Measurements from ENCODE around the gene GSTA1.
"Not testable (repeated sequence)": the region's sequence is repeated elsewhere in the genome, so short reads cannot be mapped to it uniquely, and the experiment has no call there.

DNA sequence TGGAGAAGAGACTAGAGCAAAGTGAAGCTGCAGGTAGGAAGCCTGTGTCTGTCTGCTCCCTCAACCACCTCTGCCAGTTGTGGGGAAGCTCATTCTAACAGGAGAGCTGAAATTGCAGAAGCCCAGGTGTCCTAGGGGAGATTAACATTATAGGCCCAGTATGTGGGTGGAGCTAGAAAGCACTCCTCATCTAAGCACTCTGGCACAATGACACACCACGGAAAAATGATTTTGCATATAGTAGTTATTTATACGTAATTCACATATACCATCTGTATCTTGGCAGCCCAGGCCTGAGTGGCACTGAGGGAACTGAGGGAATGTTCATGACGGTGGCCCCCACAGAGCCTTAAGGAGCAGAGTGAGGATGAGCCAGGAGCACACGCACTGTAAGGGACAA lies 27.3 kb upstream of the GSTA1 start:
- TF ChIP-seq, protein P1, sequence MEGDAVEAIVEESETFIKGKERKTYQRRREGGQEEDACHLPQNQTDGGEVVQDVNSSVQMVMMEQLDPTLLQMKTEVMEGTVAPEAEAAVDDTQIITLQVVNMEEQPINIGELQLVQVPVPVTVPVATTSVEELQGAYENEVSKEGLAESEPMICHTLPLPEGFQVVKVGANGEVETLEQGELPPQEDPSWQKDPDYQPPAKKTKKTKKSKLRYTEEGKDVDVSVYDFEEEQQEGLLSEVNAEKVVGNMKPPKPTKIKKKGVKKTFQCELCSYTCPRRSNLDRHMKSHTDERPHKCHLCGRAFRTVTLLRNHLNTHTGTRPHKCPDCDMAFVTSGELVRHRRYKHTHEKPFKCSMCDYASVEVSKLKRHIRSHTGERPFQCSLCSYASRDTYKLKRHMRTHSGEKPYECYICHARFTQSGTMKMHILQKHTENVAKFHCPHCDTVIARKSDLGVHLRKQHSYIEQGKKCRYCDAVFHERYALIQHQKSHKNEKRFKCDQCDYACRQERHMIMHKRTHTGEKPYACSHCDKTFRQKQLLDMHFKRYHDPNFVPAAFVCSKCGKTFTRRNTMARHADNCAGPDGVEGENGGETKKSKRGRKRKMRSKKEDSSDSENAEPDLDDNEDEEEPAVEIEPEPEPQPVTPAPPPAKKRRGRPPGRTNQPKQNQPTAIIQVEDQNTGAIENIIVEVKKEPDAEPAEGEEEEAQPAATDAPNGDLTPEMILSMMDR (IDR thresholded peaks at IDR 0.05): not testable (repeated sequence)
- not testable (repeated sequence) for TF ChIP-seq POLR2A (IDR thresholded peaks at IDR 0.05)
